Limb (tissue), 2 donors: Measurements from ENCODE around the gene ITGB8.
"Not testable (repeated sequence)": the region's sequence is repeated elsewhere in the genome, so short reads cannot be mapped to it uniquely, and the experiment has no call there.

Experiments used
- DNase-seq, 2 donors: peaks; one replicate each; pipeline ENCODE4 v3.0.0-alpha.2; 2016; ENCODE audit errors: extremely low spot score in 2 of 2

Gene ITGB8

GRCh38 chr7:20381406-20382034 is 50.8 kb downstream of the ITGB8 start:
- no peak for DNase-seq

- DNase-seq: no peak
Observed at GRCh38 chr7:20383351-20383750, 52.7 kb downstream of the ITGB8 start.

- no peak for DNase-seq
Observed at GRCh38 chr7:20385126-20385525, 54.4 kb downstream of the ITGB8 start.

- DNase-seq: no peak
Observed at GRCh38 chr7:20388084-20388483, 57.4 kb downstream of the ITGB8 start.

DNA sequence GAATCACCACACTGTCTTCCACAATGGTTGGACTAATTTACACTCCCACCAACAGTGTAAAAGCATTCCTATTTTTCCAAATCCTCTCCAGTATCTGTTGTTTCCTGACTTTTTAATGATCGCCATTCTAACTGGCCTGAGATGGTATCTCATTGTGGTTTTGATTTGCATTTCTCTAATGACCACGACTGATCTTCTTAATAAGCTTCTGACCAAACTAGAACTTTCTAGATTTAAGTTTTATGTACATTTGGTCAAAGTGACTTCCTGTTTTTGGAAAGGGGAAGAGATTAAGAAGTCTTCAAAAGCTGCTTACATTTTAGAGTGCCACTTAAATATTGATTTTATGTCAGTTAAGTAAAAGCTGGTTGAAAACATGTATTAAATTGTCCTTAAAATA is 58.5 kb downstream of the ITGB8 start:
- not testable (repeated sequence) for DNase-seq

- no peak for DNase-seq
Observed at GRCh38 chr7:20393021-20393610, 62.4 kb downstream of the ITGB8 start.

DNA sequence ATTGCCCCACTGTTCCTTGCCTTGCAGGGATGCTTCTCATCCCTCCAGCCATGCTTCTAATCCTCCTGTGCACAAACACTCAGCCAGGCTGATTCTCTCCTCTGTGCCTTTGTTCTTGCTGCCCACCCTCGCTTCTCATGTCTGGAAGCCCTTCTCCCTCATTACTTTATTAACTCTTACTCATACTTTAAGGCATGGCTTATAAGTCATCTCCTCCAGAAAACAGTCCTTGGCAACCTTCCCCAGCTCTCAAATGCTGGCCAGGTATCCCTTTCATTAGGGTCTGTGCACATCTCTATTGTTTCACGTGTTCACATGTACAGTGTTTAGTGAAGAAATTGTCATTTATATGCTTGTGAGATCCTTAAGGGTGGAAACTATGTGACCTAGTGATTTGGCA is 62.9 kb downstream of the ITGB8 start:
- no peak for DNase-seq

DNA sequence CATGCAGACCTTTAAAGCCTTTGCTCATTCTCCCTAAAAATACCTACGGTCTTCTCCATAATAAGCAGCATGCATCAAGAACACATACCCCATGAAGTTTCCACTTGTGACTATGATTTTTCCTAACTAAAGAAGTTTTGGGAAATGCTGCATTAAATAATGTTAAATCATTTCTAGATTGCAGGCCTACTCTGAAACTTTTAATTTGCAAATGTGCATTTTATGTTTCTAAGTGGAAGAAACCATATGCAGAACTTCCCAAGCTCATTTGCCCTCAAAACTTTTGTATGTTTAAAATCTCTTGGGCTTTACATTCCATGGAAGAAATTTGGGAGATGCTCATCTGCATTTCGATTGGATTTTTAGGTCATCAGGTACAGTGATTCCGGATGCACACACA is 63.6 kb downstream of the ITGB8 start:
- no peak for DNase-seq

GRCh38 chr7:20395104-20395503 is 64.4 kb downstream of the ITGB8 start:
- DNase-seq: no peak

GRCh38 chr7:20395511-20395910 is 64.8 kb downstream of the ITGB8 start:
- no peak for DNase-seq

GRCh38 chr7:20399521-20399920 is 68.8 kb downstream of the ITGB8 start:
- no peak for DNase-seq

DNA sequence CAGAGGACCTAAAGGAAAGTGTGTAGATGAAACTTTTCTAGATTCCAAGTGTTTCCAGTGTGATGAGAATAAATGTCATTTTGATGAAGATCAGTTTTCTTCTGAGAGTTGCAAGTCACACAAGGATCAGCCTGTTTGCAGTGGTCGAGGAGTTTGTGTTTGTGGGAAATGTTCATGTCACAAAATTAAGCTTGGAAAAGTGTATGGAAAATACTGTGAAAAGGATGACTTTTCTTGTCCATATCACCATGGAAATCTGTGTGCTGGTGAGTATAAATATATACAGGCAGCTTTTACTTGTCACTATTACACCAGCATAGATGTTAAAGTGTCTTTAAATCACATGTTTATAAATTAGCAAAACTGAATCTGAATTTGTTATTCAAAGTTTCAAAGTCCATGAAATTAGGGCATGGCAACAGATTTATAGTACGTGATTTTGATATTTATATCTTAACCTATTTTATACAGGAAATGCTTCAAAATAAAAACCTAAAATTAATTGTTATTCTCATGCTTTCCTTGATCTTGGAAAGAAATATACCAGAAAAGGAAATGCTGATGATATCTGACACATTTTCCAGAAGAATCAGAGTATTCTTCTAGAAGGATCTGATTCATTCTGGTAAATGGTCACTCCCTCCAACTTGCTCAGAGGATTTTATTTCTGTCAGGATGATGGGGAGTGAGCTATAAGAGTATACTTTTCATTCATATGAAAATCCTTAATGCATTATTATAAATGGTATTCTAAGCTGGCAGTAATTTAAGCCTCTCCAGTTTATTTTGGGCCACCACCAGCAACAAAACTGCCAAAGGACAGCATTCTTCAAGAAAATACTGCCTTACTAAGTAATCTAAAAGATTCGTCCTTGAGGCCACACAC is 71.4 kb downstream of the ITGB8 start:
- peak in 1 of 2 donors; percentile 25 for DNase-seq

DNA sequence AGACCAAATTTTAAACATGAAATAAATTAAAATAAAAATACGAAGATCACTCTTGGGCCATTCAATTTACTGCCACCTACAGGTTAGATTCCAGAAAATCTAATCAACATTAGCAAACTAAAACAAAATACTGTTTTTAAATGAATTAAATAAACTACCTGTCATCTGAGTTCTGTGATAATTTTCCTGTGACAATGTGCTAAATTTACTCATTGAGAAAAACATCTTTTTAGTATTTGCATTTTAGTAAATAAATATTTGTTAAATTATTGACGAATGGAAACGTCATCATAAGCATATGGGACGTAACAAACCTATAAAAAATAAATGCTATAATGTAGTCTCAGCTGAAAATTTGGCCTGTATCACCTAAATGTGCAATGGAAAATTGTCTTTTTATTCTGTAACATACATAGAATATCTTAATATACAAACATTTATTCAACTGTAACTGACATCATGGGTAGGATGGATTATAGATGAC is 72.1 kb downstream of the ITGB8 start:
- DNase-seq: peak in 1 of 2 donors; percentile 48

- peak; percentile 49 to 65 for DNase-seq
Observed at GRCh38 chr7:20403331-20403730, 72.6 kb downstream of the ITGB8 start.

DNA sequence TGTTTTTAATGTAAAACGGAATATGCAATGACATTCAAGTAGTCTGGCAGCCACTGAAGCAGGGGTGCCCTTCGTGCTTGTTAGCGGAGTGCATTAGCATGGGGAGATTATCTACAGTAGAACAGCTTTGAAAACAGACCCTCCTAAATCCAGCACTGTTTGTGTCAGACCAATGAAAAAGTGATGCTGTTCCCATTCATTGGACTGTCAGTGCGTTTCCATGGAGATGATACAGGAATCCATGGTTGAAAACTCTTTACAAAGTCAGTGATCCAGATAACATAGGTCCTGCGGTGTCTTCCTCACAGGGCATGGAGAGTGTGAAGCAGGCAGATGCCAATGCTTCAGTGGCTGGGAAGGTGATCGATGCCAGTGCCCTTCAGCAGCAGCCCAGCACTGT is 73.6 kb downstream of the ITGB8 start:
- DNase-seq: no peak

DNA sequence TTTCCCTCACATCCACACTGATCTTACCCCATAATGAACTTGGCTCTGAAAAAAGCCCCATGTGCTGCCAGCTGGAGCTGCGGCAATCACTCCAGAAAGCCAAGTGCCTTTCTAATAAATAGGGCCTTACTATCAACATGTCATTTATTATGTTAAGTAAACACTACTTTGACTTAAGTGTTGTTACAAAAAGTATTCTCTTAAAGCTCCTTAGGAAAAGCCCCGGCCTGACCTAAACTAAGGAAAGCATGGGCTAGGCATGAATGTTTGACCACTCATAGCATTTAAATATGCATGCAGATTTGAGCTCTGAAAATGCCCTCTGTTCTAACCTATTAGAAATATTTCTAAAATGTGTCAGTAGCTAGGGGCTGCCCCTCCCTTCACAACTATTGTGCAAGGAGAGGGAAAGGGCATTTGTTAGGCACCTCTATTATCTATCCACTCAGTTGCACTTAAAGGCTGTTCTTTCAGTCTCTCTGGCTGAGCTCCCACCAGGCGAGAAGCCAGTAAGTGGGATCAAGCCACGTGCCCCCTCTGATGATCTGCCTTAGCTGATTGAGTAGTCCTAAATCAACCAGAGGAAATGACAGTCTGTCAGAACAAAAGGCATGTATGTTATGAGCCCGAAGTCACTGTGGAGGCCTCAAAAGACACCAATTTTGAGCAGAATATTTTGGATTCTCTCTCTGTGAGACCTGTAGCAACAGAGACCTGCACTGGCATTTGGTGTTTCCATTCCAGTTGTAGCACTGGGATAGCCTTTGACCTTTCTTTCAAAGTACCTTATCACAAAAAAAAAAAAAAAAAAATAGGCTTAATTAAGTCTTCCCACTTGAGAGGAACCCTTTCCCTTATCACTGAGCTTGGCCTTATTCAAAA is 77.1 kb downstream of the ITGB8 start:
- DNase-seq: no peak

- DNase-seq: no peak
Observed at GRCh38 chr7:20408467-20408826, 77.7 kb downstream of the ITGB8 start.

- DNase-seq: no peak
Observed at GRCh38 chr7:20409961-20410360, 79.3 kb downstream of the ITGB8 start.

DNA sequence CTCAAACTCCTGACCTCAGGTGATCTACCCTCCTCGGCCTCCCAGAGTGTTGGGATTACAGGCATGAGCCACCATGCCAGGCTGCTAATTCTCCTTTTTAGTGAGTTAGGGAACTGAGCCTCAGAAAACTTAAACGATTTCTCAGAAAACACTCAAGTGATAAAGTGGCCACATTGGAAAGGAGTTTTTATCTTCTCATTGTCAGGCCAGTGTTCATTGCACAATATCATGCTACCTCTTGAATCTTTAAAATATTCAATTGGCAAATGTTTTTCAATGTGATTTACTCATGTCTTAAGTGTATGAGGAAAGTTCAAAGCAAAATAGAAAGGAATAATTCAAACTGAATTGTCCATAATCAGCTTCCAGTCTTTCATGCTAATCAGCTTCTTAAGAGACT is 80.7 kb downstream of the ITGB8 start:
- no peak for DNase-seq

GRCh38 chr7:20412032-20412431 is 81.3 kb downstream of the ITGB8 start:
- DNase-seq: no peak

- DNase-seq: no peak
Observed at GRCh38 chr7:20417260-20417659, 86.6 kb downstream of the ITGB8 start.
